ES-I3 (cell line): Measurements from ENCODE around the gene ME3.
"Not testable (repeated sequence)": the region's sequence is repeated elsewhere in the genome, so short reads cannot be mapped to it uniquely, and the experiment has no call there.

Experiments
- H3K36me3 ChIP-seq: 2 replicates; pipeline ENCODE4 v1.6.1; 2013; ENCODE audit warnings: mild to moderate bottlenecking, low read length, control low read depth, moderate library complexity; ENCODE audit not compliant: insufficient read depth
- H3K4me1 ChIP-seq: 2 replicates; pipeline ENCODE4 v1.6.1; 2013; ENCODE audit warnings: mild to moderate bottlenecking, control low read depth, low read length; ENCODE audit not compliant: insufficient read depth
- H3K9ac ChIP-seq: 2 replicates; pipeline ENCODE4 v1.6.1; 2013; ENCODE audit warnings: low read depth, mild to moderate bottlenecking, low read length, moderate library complexity
- H3K9me3 ChIP-seq: 2 replicates; pipeline ENCODE4 v1.6.1; 2013; ENCODE audit warnings: mild to moderate bottlenecking, low read length, moderate library complexity; ENCODE audit not compliant: control insufficient read depth, insufficient read depth

Gene ME3

DNA sequence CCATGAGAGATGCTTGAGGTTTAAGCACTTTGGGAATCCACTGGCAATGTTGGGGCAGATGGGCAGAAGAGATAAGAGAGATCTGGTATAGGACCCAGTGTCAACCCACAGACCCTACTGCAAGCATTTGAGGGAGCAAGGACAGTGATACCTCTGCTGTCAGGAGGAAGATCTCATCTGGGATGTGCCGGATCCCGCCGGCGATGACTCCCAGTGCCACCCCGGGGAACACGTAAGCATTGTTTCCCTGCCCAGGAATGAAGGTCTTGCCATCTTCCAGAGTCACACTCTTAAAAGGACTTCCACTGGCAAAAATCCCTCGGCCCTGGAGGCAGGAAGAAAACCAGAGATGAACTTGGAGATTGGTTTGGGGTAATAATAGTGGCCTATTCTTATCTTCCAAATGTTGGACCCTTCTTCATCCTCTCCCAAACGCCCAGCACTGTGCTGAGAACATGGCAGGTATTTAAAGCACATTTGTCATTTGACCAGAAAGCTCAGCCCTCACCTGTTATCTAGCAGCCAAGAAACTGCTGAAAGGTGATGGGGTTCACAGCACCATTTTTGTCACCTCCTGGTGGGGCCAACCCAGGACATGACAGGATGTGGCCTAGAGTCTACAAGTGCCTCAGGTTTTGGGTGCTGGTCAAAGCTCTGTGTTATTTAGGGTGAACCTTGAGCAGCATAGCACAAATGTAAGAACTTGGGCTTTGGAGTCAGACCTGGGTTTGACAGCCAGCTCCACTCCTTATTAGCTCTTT, 226.1 kb downstream of the ME3 start:
- Histone ChIP-seq H3K36me3 (no peaks in the 10 kb centered on the region), H3K4me1 (no peaks in the 10 kb centered on the region)

DNA sequence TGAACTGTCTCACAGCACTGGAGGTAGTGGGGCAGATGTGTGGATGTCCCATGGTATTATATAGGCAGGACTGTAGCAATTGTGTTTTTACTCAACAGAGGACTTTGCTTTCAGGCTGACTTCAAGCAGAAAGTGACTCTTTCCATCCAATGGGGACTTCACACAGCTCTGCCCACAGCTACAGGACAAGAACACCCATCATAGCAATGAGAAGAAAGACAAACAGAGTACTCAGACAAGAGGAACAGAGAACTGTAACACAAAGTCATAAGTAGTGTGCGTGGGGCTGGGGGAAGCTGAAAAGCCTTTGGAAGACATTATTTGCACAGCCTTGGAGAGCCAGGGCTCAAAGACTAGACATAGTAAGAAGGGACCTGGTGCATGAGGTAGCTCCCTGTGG, 227.4 kb downstream of the ME3 start:
- no peak overlapping the region for H3K9ac ChIP-seq
- no peaks in the 10 kb centered on the region for H3K4me1 ChIP-seq
- H3K9me3 ChIP-seq, result no peaks in the 10 kb centered on the region
- H3K36me3 ChIP-seq, result no peaks in the 10 kb centered on the region

More for the DNA sequence above, 226.1 kb downstream of the ME3 start:
- H3K9me3 ChIP-seq, result no peaks in the 10 kb centered on the region
- H3K9ac ChIP-seq, result no peak overlapping the region

DNA sequence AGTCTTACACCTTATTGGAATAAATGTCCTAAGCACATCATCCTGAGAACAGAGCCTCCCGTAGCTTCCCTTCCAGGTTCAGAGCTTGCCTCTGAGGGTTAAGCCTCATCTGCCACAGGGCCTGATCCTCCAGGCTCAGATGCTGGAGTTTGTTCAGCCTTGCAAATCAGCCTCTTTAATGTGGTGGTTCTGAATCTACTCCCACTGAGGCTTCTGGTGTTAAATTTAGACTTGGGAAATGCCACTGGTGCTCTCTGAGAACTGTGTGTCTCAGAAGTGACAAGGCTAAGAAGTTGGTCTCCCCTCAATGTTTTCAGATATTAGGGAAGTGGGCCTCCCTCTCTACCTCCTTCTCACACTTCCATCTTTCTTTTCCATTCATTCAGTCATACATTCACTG, 229.0 kb downstream of the ME3 start:
- H3K36me3 ChIP-seq, result no peaks in the 10 kb centered on the region
- no peaks in the 10 kb centered on the region for H3K9me3 ChIP-seq
- 0 out of 2 replicates have a peak, but pooled peaks cover 3% of the 10 kb centered on the region for H3K4me1 ChIP-seq
- H3K9ac ChIP-seq, result no peak overlapping the region

- no peak overlapping the region for H3K9ac ChIP-seq
- H3K9me3 ChIP-seq, result no peaks in the 10 kb centered on the region
- H3K36me3 ChIP-seq, result no peaks in the 10 kb centered on the region
- 0 out of 2 replicates have a peak, but pooled peaks cover 3% of the 10 kb centered on the region for H3K4me1 ChIP-seq
Measured at GRCh38 chr11:86442827-86443226, 229.6 kb downstream of the ME3 start.

- H3K9ac ChIP-seq, result no peak overlapping the region
- H3K36me3 ChIP-seq, result no peaks in the 10 kb centered on the region
- H3K9me3 ChIP-seq, result no peaks in the 10 kb centered on the region
- H3K4me1 ChIP-seq, result 0 out of 2 replicates have a peak, but pooled peaks cover 3% of the 10 kb centered on the region
Measured at GRCh38 chr11:86442420-86442819, 230.0 kb downstream of the ME3 start.

DNA sequence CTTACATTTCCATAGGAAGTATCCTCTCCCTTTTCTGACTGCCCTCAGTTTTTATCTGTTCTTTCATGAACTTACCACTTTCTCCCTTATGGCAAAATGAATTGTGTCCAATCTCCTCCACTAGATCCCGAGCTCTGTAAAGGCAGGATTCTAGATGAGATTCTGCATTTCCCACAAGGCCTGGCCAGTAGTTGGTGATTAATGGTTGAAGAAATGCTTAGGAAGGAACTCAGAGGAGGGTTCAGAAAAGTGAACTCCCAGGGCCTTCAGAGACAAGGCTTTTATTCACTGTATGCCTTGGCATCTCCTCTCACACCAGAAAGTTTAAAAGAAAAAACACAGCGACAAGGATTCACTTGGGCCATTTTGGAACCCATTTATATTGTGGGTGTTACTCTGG, 231.6 kb downstream of the ME3 start:
- H3K4me1 ChIP-seq, result 0 out of 2 replicates have a peak, but pooled peaks cover 3% of the 10 kb centered on the region
- H3K36me3 ChIP-seq, result no peaks in the 10 kb centered on the region
- H3K9me3 ChIP-seq, result no peaks in the 10 kb centered on the region
- no peak overlapping the region for H3K9ac ChIP-seq

GRCh38 chr11:86440305-86440716, 232.1 kb downstream of the ME3 start:
- no peaks in the 10 kb centered on the region for H3K36me3 ChIP-seq
- no peaks in the 10 kb centered on the region for H3K9me3 ChIP-seq
- 0 out of 2 replicates have a peak, but pooled peaks cover 3% of the 10 kb centered on the region for H3K4me1 ChIP-seq
- H3K9ac ChIP-seq, result no peak overlapping the region

- Histone ChIP-seq H3K9ac (no peak overlapping the region), H3K4me1 (0 out of 2 replicates have a peak, but pooled peaks cover 3% of the 10 kb centered on the region), H3K36me3 (no peaks in the 10 kb centered on the region), H3K9me3 (no peaks in the 10 kb centered on the region)
Measured at GRCh38 chr11:86438685-86439084, 233.7 kb downstream of the ME3 start.

DNA sequence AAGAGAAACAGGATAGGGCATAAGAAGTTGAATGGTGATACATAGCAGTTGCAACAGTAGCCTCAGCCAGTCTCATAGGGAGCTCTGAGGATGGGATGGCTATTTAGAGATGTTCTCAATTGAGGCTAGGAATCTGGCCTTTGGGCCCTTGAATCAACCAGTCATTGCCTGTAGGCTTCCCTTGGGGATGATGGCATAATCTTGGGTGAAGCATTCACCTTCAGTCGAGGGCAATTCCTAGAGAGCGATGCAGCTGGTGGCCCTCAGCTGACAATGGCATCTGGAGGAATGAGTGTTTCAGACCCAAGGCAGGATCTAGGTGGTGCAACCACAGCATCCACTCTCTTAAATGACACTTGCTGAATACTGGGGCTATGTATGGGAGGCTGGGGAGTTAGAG, 236.7 kb downstream of the ME3 start:
- no peak overlapping the region for H3K9ac ChIP-seq
- no peaks in the 10 kb centered on the region for H3K36me3 ChIP-seq
- 0 out of 2 replicates have a peak, but pooled peaks cover 3% of the 10 kb centered on the region for H3K4me1 ChIP-seq
- no peaks in the 10 kb centered on the region for H3K9me3 ChIP-seq

- H3K36me3 ChIP-seq, H3K9ac ChIP-seq, H3K4me1 ChIP-seq, H3K9me3 ChIP-seq: not testable (repeated sequence)
Measured at GRCh38 chr11:86433361-86434095, 238.9 kb downstream of the ME3 start.

- no peak overlapping the region for H3K9ac ChIP-seq
- H3K9me3 ChIP-seq, result peaks cover 3% of the 10 kb centered on the region; the same call in 1 of the 2 replicates
- H3K36me3 ChIP-seq, result no peaks in the 10 kb centered on the region
- H3K4me1 ChIP-seq, result no peaks in the 10 kb centered on the region
Measured at GRCh38 chr11:86431258-86431657, 241.2 kb downstream of the ME3 start.

DNA sequence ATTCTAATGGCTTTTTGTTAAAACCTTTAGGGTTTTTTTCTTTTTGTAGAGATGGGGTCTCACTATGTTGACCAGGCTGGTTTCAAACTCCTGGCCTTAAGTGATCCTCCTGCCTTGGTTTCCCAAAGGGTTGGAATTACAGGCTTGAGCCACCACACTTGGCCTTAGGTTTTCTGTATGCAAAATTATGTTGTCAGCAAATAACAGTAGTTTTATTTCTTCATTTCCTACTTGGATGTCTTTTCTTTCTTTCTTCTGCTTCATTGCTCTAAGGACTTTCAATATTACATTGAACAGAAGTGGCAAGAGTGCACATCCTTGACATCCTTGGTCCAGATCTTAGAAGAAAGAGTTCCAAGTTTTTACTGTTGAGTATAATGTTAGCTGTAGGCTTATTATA, 245.0 kb downstream of the ME3 start:
- H3K36me3 ChIP-seq, result no peaks in the 10 kb centered on the region
- H3K9ac ChIP-seq, result no peak overlapping the region
- H3K4me1 ChIP-seq, result no peaks in the 10 kb centered on the region
- H3K9me3 ChIP-seq, result peaks cover 3% of the 10 kb centered on the region; the same call in 1 of the 2 replicates

GRCh38 chr11:86423488-86423887, 248.9 kb downstream of the ME3 start:
- not testable (repeated sequence) for H3K9ac ChIP-seq, H3K4me1 ChIP-seq, H3K9me3 ChIP-seq, H3K36me3 ChIP-seq

GRCh38 chr11:86422371-86422770, 250.0 kb downstream of the ME3 start:
- no peaks in the 10 kb centered on the region for H3K4me1 ChIP-seq
- no peaks in the 10 kb centered on the region for H3K9me3 ChIP-seq
- H3K9ac ChIP-seq, result no peak overlapping the region
- no peaks in the 10 kb centered on the region for H3K36me3 ChIP-seq

DNA sequence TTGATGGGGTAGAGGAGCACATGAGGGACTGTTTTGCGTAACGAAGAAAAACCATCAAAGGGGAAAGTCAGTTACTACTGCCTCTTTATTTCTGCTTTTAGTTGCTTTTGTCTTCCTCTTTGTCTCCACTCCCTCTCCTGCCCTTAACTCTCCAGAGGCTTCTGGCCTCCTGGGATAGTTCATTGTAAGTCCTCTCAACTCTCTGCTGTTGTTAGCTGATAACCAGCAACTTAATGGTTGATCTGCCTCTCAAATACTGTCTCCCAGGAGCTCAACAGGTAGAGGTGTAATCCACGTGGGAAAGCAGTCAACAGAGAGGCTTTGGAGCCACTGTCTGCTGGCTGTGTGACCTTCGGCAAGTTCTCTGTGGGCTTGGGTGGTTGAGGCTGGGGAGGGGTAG, 250.5 kb downstream of the ME3 start:
- H3K4me1 ChIP-seq, result no peaks in the 10 kb centered on the region
- H3K9me3 ChIP-seq, result no peaks in the 10 kb centered on the region
- H3K9ac ChIP-seq, result no peak overlapping the region
- H3K36me3 ChIP-seq, result no peaks in the 10 kb centered on the region
